HepG2 (cell line): Measurements from ENCODE around the gene COPB2. TPM values are rescaled to one million over a fixed set of nuclear protein-coding genes. Genes with fewer than 3 reads are reported as not detected.
A peak's percentile ranks its signal among the peaks of the same experiment; 100 is the strongest.

ENCODE experiments used
- AFF4 ChIP-seq: sonication (generic); formaldehyde crosslinking; IDR thresholded peaks from 2 replicates; pipeline ENCODE4 v1.4.0; 2020; ENCODE audit warnings: missing genetic modification reagents
- AGO2 ChIP-seq: fragments of 200-400 bp; formaldehyde crosslinking; optimal IDR thresholded peaks from 2 replicates; pipeline ENCODE3; 2017; ENCODE audit warnings: mild to moderate bottlenecking, low read depth, low read length, moderate library complexity
- ARNT ChIP-seq: fragments of 450-650 bp; IDR thresholded peaks from 2 replicates; pipeline ENCODE4 v1.6.1; 2017
- CENPBD1 ChIP-seq: sonication (generic); formaldehyde crosslinking; IDR thresholded peaks from 2 replicates; pipeline ENCODE4 v1.8.0; 2022; ENCODE audit warnings: missing genetic modification reagents, low read depth, mild to moderate bottlenecking, borderline replicate concordance
- KDM5A ChIP-seq: fragments of 200-600 bp; sonication (generic); IDR thresholded peaks from 2 replicates; pipeline ENCODE4 v1.7.0; 2018; ENCODE audit warnings: antibody characterized with exemption, mild to moderate bottlenecking, low read length, borderline replicate concordance
- KMT2A ChIP-seq: sonication (generic); formaldehyde crosslinking; IDR thresholded peaks from 2 replicates; pipeline ENCODE4 v1.4.0; 2020; ENCODE audit warnings: missing genetic modification reagents
- PREB ChIP-seq: sonication (generic); formaldehyde crosslinking; IDR thresholded peaks from 2 replicates; pipeline ENCODE4 v1.4.0; 2020; ENCODE audit warnings: missing genetic modification reagents
- STAT6 ChIP-seq: sonication (generic); formaldehyde crosslinking; IDR thresholded peaks from 2 replicates; pipeline ENCODE4 v1.4.0; 2020; ENCODE audit warnings: missing genetic modification reagents, mild to moderate bottlenecking, borderline replicate concordance
- TOPORS ChIP-seq: sonication (generic); formaldehyde crosslinking; IDR thresholded peaks from 2 replicates; pipeline ENCODE4 v1.8.0; 2023; ENCODE audit warnings: mild to moderate bottlenecking, missing genetic modification reagents
- XBP1 ChIP-seq: sonication (generic); formaldehyde crosslinking; IDR thresholded peaks from 2 replicates; pipeline ENCODE4 v1.5.0; 2020; ENCODE audit warnings: missing genetic modification reagents
- ZBTB1 ChIP-seq: sonication (generic); formaldehyde crosslinking; IDR thresholded peaks from 2 replicates; pipeline ENCODE4 v1.4.0; 2020; ENCODE audit warnings: missing genetic modification reagents, borderline replicate concordance
- ZBTB3 ChIP-seq: sonication (generic); formaldehyde crosslinking; IDR thresholded peaks from 2 replicates; pipeline ENCODE4 v1.4.0; 2020; ENCODE audit warnings: low read depth, mild to moderate bottlenecking, moderate library complexity, missing genetic modification reagents, borderline replicate concordance
- ZMYM3 ChIP-seq: sonication (generic); formaldehyde crosslinking; IDR thresholded peaks from 2 replicates; pipeline ENCODE4 v1.5.1; 2020; ENCODE audit warnings: mild to moderate bottlenecking, missing genetic modification reagents
- ZNF18 ChIP-seq: sonication (generic); formaldehyde crosslinking; IDR thresholded peaks from 2 replicates; pipeline ENCODE4 v1.8.0; 2022; ENCODE audit warnings: mild to moderate bottlenecking, missing genetic modification reagents; ENCODE audit not compliant: insufficient replicate concordance
- ZNF382 ChIP-seq: sonication (generic); formaldehyde crosslinking; IDR thresholded peaks from 2 replicates; pipeline ENCODE4 v1.5.0; 2020; ENCODE audit warnings: missing genetic modification reagents, mild to moderate bottlenecking, borderline replicate concordance
- ZNF563 ChIP-seq: sonication (generic); formaldehyde crosslinking; IDR thresholded peaks from 2 replicates; pipeline ENCODE4 v1.8.0; 2022; ENCODE audit warnings: mild to moderate bottlenecking, moderate library complexity, missing genetic modification reagents
- ZNF747 ChIP-seq: sonication (generic); formaldehyde crosslinking; IDR thresholded peaks from 2 replicates; pipeline ENCODE4 v1.8.1; 2023; ENCODE audit warnings: missing genetic modification reagents, mild to moderate bottlenecking, borderline replicate concordance
- polyA plus RNA-seq, 8 experiments: library from polyadenylated mRNA; depleted of rRNA in 3 of 8; stranded (reverse) in 7 of 8; unstranded in 1 of 8; fragments of >200 nt; fragmentation: Illumina TruSeq in 4 of 8; extraction: Trizol in 4 of 8; gene quantifications; 2 replicates each; pipeline versions ENCODE4 v1.2.1 to v1.2.3, GENCODE V29; 2011 to 2016; ENCODE audit warnings: low read depth in 4 of 8, missing spikeins in 1 of 8, mixed read lengths in 1 of 8; ENCODE audit not compliant: insufficient read depth in 1 of 8
- total RNA-seq, 5 experiments: library from RNA; depleted of rRNA; stranded (reverse); fragments of >200 nt; fragmentation: Illumina TruSeq; extraction: Trizol; gene quantifications; 2 replicates each; pipeline ENCODE4 v1.2.3, GENCODE V29; 2016; ENCODE audit warnings: low read depth in 1 of 5

COPB2 gene
- total and polyA plus RNA-seq, 2 of the 13 experiments (the other 11 are each of a cell fraction or from before 2014, with no cell fraction given): 83.3 to 217 TPM

GRCh38 chr3:139343895-139344856 lies 45.3 kb downstream of the COPB2 start, which contains the start of gene MRPS22 (continued):
- no peak for TF ChIP-seq ZNF382 (CRISPR knock-in tag)
- no peak for TF ChIP-seq ARNT
- peak; percentile 48; the same call in 1 of the 2 replicates for TF ChIP-seq KMT2A (CRISPR knock-in tag)
- 0 out of 2 replicates have a peak, but pooled peaks have one; percentile 37 for TF ChIP-seq STAT6 (CRISPR knock-in tag)
- TF ChIP-seq ZNF563 (CRISPR knock-in tag): peak; percentile 63; the same call in 1 of the 2 replicates
- no peak for TF ChIP-seq AGO2
- TF ChIP-seq AFF4: no peak
- TF ChIP-seq ZMYM3 (CRISPR knock-in tag): no peak; the same call in 1 of the 2 replicates
- no peak for TF ChIP-seq TOPORS (CRISPR knock-in tag)
- no peak for TF ChIP-seq CENPBD1 (CRISPR knock-in tag)
- TF ChIP-seq PREB: no peak
- TF ChIP-seq ZNF18 (CRISPR knock-in tag): no peak
- no peak for TF ChIP-seq ZBTB1 (CRISPR knock-in tag)
- TF ChIP-seq XBP1: 0 out of 2 replicates have a peak, but pooled peaks have one; percentile 52
- peak; percentile 99 for TF ChIP-seq KDM5A
- TF ChIP-seq ZBTB3 (CRISPR knock-in tag): no peak
- TF ChIP-seq ZNF747: no peak
